ENCODE results near the gene SESN1. TPM values are rescaled to one million over a fixed set of nuclear protein-coding genes. Genes with fewer than 3 reads are reported as not detected.

SESN1 gene
- total RNA-seq, 2 experiments from 2014 or later = 23.1 to 24.5 TPM

DNA sequence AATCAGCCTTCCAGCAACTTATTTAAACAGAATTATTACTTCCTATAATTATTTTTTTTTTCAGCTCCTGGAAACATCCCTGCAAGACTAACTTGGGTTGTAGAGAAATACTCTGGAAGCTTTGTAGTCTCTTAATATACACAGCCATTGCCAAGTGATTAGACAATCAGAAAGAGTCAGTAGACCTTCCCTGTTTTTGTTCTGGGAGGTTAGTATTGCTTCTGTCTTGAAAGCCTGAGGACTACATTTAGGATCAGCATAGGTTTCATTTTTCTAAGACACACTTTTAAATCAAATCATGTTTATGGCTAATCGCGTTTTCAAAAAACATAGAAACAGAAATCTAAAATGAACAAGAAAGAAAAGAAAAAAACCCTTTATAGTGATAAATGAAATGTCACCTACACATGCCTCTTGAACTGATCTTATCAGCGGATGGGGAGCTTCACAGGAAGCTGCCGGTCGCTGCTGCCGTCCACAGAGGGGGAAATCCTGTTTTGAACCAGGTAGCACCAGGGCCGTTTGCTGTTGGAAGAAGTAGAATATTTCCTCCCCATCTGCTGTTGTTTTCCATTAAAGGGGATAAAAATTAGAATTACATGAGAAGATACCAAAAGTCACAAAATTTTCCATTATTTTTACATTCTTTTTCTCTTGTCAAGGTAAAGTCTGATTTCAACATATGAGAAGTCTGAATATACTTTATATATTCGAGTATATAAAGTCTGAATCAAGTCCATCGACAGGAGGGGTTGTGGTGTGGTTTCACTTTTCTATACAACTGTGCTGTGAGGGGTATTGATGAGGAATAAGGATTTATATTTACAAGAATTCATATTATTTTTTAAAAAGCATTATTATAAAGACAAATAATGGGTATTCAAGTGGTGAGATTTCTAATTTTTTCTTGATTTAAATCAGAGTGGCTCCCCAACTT lies 151.8 kb downstream of the SESN1 start:
- Mint-ChIP-seq H3K36me3 (ENCODE audit: low read depth) (peaks cover 24% of the 10 kb centered on the region), H3K4me3 (peak overlapping the region; percentile 79), H3K27ac (peak overlapping the region; percentile 93), H3K4me1 (ENCODE audit: low read depth) (peaks cover 64% of the 10 kb centered on the region), H3K27me3 (ENCODE audit: low read depth) (no peaks in the 10 kb centered on the region), H3K9me3 (ENCODE audit: insufficient read depth) (peaks cover 8% of the 10 kb centered on the region)
- CTCF ChIA-PET = interaction anchor here (1.1 to 3.9 kb wide), 8 partner anchors 16 to 401 kb away, joined by 3 to 17 read pairs (median 5); no protein-coding TSS in a partner anchor
- ATAC-seq = peak; percentile 97
- POLR2A ChIA-PET = interaction anchor here (1.0 to 1.5 kb wide), 4 partner anchors 12 to 152 kb away, joined by 3 to 4 read pairs (median 4); partner anchors contain the start of gene SESN1
- peak; percentile 81 for DNase-seq

DNA sequence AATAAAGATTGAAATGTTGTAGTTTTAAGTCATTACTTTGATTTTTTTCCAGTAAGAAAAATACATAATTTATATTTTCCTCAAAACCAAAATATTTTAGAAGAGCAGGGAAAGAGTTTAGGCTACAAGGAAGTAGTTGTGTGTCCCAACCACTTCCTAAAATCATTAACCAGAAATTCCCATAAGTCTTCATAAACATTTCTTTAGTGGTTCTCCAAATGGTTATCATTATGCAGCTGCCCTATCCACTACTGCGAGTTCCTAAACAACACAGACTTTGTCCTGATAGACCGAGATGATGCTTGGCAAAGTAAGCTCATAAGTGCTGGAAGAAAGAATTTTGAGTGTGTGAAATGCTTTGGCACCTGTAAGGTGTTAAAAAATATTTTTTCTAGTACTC lies 152.8 kb downstream of the SESN1 start:
- CTCF ChIA-PET = interaction anchor here (1.0 to 3.9 kb wide), 8 partner anchors 10 to 400 kb away, joined by 3 to 17 read pairs (median 4); no protein-coding TSS in a partner anchor
- peaks cover 8% of the 10 kb centered on the region for H3K9me3 Mint-ChIP-seq (ENCODE audit: insufficient read depth)

DNA sequence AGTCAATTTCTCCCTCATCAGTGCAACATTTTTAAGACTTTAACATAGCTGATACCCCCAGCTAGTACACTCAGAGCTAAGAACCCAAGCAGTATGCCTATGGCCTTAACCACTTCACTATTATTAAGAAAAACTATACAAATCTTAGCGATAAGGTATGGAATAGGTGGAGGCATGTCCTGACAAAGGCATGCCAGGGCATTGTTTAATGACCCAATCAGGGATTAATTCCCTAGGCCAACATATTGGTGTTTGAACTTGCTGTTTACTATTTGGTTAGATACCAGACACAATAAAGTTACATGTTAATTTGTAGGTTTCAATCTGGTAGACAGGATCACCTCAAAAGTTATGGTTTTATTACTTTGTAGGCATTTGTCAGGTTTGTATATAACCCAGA lies 153.4 kb downstream of the SESN1 start:
- H3K9me3 Mint-ChIP-seq (ENCODE audit: insufficient read depth) = peaks cover 8% of the 10 kb centered on the region
- H3K4me1 Mint-ChIP-seq (ENCODE audit: low read depth) = peaks cover 56% of the 10 kb centered on the region
- H3K27me3 Mint-ChIP-seq (ENCODE audit: low read depth) = no peaks in the 10 kb centered on the region
- no peak for DNase-seq
- no peak for ATAC-seq
- no peak overlapping the region for H3K4me3 Mint-ChIP-seq
- CTCF ChIA-PET = interaction anchor here (1.0 to 2.7 kb wide), 8 partner anchors 11 to 150 kb away, joined by 3 to 7 read pairs (median 4); no protein-coding TSS in a partner anchor
- peaks cover 27% of the 10 kb centered on the region for H3K36me3 Mint-ChIP-seq (ENCODE audit: low read depth)
- POLR2A ChIA-PET = no interaction called here
- H3K27ac Mint-ChIP-seq = no peak overlapping the region

More for the DNA sequence above, 152.8 kb downstream of the SESN1 start:
- H3K4me3 Mint-ChIP-seq = no peak overlapping the region
- ATAC-seq (no peak), DNase-seq (no peak)
- no peak overlapping the region for H3K27ac Mint-ChIP-seq
- H3K27me3 Mint-ChIP-seq (ENCODE audit: low read depth) = no peaks in the 10 kb centered on the region
- peaks cover 23% of the 10 kb centered on the region for H3K36me3 Mint-ChIP-seq (ENCODE audit: low read depth)
- H3K4me1 Mint-ChIP-seq (ENCODE audit: low read depth) = peaks cover 60% of the 10 kb centered on the region
- POLR2A ChIA-PET = interaction anchor here (1.3 to 1.5 kb wide), 2 partner anchors 21 to 153 kb away, joined by 3 to 4 read pairs; partner anchors contain the start of gene SESN1

DNA sequence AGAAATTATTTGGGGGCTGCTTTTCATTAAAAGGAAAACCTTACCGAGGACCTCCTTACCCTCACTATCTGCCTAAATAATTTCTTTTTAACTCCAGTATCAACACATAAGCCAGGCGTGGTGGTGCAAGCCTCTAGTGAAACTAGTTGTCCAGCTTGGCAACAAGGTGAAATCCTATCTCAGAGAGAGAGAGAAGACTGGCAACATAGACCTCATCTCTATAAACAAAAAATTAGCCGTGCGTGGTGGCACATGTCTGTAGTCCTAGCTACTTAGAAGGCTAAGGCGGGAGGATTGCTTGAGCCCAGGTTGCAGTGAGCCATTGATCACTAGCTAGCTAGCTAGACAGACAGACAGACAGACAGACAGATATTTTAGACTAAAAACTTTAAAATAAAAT lies 153.9 kb downstream of the SESN1 start:
- no peaks in the 10 kb centered on the region for H3K27me3 Mint-ChIP-seq (ENCODE audit: low read depth)
- CTCF ChIA-PET = interaction anchor here (1.0 to 1.6 kb wide), 4 partner anchors 14 to 151 kb away, joined by 3 to 4 read pairs (median 3); no protein-coding TSS in a partner anchor
- H3K27ac Mint-ChIP-seq = no peak overlapping the region
- H3K36me3 Mint-ChIP-seq (ENCODE audit: low read depth) = peaks cover 27% of the 10 kb centered on the region
- H3K9me3 Mint-ChIP-seq (ENCODE audit: insufficient read depth) = peaks cover 8% of the 10 kb centered on the region
- H3K4me1 Mint-ChIP-seq (ENCODE audit: low read depth) = peaks cover 50% of the 10 kb centered on the region
- DNase-seq = no peak
- ATAC-seq = no peak
- no peak overlapping the region for H3K4me3 Mint-ChIP-seq
- POLR2A ChIA-PET = no interaction called here

DNA sequence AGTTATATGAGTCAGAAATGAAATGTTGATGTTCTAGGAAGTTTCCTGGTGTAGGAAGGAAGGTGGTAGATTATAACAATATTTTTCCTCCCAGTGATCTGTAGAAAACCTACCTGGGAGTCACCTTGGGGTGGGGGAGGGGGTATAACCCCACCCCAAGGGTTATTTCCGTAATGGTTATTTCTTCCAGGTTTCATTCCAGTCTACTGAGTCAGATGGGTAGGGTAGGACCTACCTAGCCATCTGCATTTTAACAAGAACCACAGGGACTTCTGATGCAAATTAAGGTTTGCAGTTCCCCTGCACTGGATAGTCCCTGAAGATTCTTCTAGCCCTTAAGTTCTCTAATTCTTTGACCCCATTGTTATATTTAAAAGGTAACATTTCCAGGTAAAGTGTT lies 157.5 kb downstream of the SESN1 start:
- CTCF ChIA-PET = no interaction called here

More for the DNA sequence above, 157.5 kb downstream of the SESN1 start:
- ATAC-seq = no peak
- Mint-ChIP-seq H3K9me3 (ENCODE audit: insufficient read depth) (peaks cover 8% of the 10 kb centered on the region), H3K4me1 (ENCODE audit: low read depth) (peaks cover 22% of the 10 kb centered on the region), H3K4me3 (no peak overlapping the region), H3K27ac (no peak overlapping the region), H3K36me3 (ENCODE audit: low read depth) (peaks cover 27% of the 10 kb centered on the region), H3K27me3 (ENCODE audit: low read depth) (peaks cover 2% of the 10 kb centered on the region)
- POLR2A ChIA-PET = no interaction called here
- DNase-seq = no peak

Other genes starting within 250 kb of the SESN1 start
- 10 to 100 TPM; 10.3 to 10.9 TPM for gene ARMC2, start 246.4 kb downstream of the SESN1 start, total RNA-seq
- 10 to 100 TPM; 25.2 to 25.3 TPM for gene CEP57L1, start 661 bp upstream of the SESN1 start, total RNA-seq